ENCODE data around the gene PLCXD3.
"Not testable (repeated sequence)": the region's sequence is repeated elsewhere in the genome, so short reads cannot be mapped to it uniquely, and the experiment has no call there.

The PLCXD3 gene

DNA sequence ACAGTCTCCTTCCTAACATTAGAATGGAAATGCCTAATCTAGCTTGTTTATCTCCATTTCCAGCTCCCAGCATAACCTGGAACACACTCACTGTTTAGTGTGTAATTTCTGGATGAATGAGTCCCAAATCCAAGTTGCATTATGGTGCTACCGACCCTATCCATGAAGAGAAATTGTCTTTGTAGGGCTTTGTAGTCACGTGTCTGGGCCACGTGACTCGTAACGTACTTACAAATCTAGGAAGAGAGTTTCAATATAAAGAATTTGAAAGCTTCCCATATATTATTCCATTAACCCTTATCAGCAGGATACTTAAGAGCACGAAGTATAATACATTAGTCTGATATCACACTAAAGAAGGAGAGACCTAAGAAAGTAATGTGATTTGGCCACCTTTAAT, 28.2 kb downstream of the PLCXD3 start:
- no peak for ATAC-seq
- TF ChIP-seq ZNF8 (CRISPR knock-in tag; IDR thresholded peaks at IDR 0.05), result no peak

DNA sequence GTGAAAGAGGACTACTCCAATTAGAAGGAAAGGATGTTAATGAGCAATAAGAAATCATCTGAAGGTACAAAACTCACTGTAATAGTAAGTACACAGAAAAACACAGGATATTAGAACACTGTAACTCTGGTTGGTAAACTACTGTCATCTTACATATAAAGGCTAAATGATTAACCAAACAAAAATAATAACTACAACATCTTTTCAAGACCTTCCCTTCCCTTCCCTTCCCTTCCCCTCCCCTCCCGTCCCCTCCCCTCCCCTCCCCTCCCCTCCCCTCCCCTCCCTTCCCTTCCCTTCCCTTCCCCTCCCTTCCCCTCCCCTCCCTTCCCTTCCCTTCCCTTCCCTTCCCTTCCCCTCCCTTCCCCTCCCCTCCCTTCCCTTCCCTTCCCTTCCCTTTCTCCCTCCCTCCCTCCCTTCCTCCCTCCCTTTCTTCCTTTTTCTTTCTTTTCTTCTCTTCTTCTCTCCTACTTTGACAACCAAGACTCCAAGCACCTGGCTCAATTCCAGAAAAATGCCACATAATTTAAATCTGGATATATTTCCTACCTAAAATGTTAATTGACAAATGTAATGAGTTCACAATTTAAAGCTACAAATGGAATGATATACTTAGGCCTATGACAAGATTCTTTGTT, 38.7 kb downstream of the PLCXD3 start:
- not testable (repeated sequence) for ATAC-seq

DNA sequence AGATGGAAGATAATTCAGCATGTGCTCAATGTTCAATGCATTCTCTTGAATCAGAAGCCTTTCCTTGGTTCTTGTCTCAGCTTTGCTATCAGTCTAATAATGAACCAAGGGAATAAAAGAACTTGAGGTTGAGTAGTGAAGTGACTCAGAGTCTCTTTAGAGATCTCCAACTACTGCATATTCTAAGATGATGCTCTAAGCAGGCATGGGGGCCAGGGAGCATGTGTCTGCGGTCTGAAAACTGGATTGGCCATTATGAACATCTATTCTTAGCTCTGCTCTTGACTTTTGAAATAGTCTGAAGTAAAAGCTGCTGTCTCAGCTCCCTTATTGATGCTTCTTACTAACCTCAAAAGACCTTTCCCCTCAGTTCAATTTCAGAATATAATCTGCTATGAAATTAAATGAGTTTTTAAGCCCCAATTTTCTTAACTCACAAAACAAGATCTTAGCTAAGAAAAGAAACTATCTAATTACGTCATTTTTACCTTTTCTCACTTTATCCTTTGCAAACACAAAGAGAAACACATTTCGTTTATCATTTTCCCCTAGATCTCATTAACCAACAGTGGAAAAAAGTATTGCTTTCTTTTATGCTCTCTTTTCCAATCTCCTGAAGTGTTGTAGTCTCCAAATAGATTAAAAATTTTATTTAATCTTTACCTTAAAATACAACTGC, 44.8 kb downstream of the PLCXD3 start:
- no peak for ATAC-seq
- TF ChIP-seq BACH2 (CRISPR knock-in tag; IDR thresholded peaks at IDR 0.05; ENCODE audit: borderline replicate concordance), result no peak
- TF ChIP-seq CSDC2 (CRISPR knock-in tag; IDR thresholded peaks at IDR 0.05), result no peak
- no peak for TF ChIP-seq SNAI2 (CRISPR knock-in tag; IDR thresholded peaks at IDR 0.05)
- TF ChIP-seq, protein P1, sequence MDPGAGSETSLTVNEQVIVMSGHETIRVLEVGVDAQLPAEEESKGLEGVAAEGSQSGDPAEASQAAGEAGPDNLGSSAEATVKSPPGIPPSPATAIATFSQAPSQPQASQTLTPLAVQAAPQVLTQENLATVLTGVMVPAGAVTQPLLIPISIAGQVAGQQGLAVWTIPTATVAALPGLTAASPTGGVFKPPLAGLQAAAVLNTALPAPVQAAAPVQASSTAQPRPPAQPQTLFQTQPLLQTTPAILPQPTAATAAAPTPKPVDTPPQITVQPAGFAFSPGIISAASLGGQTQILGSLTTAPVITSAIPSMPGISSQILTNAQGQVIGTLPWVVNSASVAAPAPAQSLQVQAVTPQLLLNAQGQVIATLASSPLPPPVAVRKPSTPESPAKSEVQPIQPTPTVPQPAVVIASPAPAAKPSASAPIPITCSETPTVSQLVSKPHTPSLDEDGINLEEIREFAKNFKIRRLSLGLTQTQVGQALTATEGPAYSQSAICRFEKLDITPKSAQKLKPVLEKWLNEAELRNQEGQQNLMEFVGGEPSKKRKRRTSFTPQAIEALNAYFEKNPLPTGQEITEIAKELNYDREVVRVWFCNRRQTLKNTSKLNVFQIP (CRISPR knock-in tag; IDR thresholded peaks at IDR 0.05; ENCODE audit: borderline replicate concordance, low read depth), result no peak
- TF ChIP-seq GLIS3 (CRISPR knock-in tag; IDR thresholded peaks at IDR 0.05), result no peak
- TF ChIP-seq ZC3H10 (CRISPR knock-in tag; IDR thresholded peaks at IDR 0.05), result no peak
- TF ChIP-seq CSRNP3 (CRISPR knock-in tag; IDR thresholded peaks at IDR 0.05), result no peak
- TF ChIP-seq TOX (CRISPR knock-in tag; IDR thresholded peaks at IDR 0.05; ENCODE audit: borderline replicate concordance), result no peak
- no peak for TF ChIP-seq ZNF70 (CRISPR knock-in tag; IDR thresholded peaks at IDR 0.05)

DNA sequence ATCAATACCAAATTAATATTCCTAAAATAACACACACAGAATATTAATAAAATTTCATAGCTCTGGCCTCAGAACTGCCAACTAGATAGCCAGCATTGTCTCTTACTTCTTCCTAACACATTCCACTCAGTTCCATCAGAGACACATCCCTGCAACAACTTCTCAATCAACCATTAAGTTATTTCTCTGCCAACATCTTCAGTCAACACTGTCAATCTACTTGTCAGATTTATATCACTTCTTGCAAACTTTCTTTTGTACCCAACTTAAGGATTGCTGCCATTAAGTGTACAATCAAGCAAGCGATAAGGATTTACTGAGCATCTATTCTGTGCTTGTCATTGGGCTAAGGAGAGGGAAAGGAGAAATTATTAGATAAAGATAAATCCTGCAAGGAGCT, 50.8 kb downstream of the PLCXD3 start:
- ATAC-seq, result no peak
- TF ChIP-seq SNAI2 (CRISPR knock-in tag; IDR thresholded peaks at IDR 0.05) (no peak), OSR1 (CRISPR knock-in tag; IDR thresholded peaks at IDR 0.05) (no peak), TCF4 (CRISPR knock-in tag; IDR thresholded peaks at IDR 0.05; ENCODE audit: borderline replicate concordance) (no peak), ZFP30 (CRISPR knock-in tag; IDR thresholded peaks at IDR 0.05) (no peak), ZC3H10 (CRISPR knock-in tag; IDR thresholded peaks at IDR 0.05) (no peak)
- TF ChIP-seq, protein P2, sequence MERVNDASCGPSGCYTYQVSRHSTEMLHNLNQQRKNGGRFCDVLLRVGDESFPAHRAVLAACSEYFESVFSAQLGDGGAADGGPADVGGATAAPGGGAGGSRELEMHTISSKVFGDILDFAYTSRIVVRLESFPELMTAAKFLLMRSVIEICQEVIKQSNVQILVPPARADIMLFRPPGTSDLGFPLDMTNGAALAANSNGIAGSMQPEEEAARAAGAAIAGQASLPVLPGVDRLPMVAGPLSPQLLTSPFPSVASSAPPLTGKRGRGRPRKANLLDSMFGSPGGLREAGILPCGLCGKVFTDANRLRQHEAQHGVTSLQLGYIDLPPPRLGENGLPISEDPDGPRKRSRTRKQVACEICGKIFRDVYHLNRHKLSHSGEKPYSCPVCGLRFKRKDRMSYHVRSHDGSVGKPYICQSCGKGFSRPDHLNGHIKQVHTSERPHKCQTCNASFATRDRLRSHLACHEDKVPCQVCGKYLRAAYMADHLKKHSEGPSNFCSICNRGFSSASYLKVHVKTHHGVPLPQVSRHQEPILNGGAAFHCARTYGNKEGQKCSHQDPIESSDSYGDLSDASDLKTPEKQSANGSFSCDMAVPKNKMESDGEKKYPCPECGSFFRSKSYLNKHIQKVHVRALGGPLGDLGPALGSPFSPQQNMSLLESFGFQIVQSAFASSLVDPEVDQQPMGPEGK (CRISPR knock-in tag; IDR thresholded peaks at IDR 0.05; ENCODE audit: borderline replicate concordance), result no peak
- TF ChIP-seq, protein P1 (CRISPR knock-in tag; IDR thresholded peaks at IDR 0.05; ENCODE audit: borderline replicate concordance, low read depth), result no peak

DNA sequence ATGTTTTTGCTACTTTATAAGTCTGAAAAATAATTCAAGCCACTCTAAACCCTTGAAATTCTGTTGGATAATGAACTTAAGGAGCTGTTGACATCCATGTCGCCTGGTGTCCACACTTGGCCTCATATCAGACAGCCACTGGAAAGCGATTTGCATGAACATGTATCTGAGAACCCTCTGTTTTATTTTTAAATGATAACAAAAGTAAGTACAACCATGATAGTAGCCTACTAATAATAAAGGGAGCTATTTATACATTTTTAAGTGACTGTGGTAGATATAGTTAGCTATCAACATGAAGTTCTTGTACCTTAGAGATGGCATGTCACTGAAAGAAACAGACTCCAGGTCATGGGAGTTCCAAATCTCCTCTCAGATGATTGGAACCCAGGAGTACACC, 53.3 kb downstream of the PLCXD3 start:
- no peak for TF ChIP-seq OSR1 (CRISPR knock-in tag; IDR thresholded peaks at IDR 0.05)
- TF ChIP-seq, protein P1 (CRISPR knock-in tag; IDR thresholded peaks at IDR 0.05; ENCODE audit: borderline replicate concordance, low read depth), result no peak
- TF ChIP-seq ZNF8 (CRISPR knock-in tag; IDR thresholded peaks at IDR 0.05), result no peak
- TF ChIP-seq ZNF70 (CRISPR knock-in tag; IDR thresholded peaks at IDR 0.05), result no peak

DNA sequence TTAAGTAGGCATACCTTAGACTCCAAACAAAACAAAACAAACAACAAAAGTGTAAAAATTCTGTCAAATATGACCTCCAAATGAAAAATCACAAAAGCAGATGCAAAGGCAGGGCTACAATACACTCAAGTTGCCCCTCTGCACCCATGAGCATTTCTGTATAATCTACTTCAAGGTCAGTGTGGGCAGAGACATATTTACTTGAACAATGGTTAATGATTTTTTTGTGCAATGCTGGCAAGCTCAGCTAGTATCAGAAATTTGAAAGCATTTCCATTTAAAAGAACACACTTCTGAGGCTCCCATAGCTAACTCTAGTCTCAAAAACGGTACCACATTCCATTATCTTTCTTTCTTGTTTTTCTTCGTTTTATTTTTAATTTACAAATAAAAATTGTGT, 57.9 kb downstream of the PLCXD3 start:
- ATAC-seq, result no peak
- TF ChIP-seq ZFP30 (CRISPR knock-in tag; IDR thresholded peaks at IDR 0.05), result no peak
- TF ChIP-seq OSR1 (CRISPR knock-in tag; IDR thresholded peaks at IDR 0.05), result no peak
- TF ChIP-seq ZNF565 (CRISPR knock-in tag; conservative IDR thresholded peaks at IDR 0.05; ENCODE audit: low read depth), result no peak
- no peak for TF ChIP-seq ARNTL (CRISPR knock-in tag; IDR thresholded peaks at IDR 0.05; ENCODE audit: borderline replicate concordance, low read depth)
- TF ChIP-seq, protein P1 (CRISPR knock-in tag; IDR thresholded peaks at IDR 0.05; ENCODE audit: borderline replicate concordance, low read depth), result no peak
- no peak for TF ChIP-seq SNAI2 (CRISPR knock-in tag; IDR thresholded peaks at IDR 0.05)
- no peak for TF ChIP-seq ISL1 (CRISPR knock-in tag; IDR thresholded peaks at IDR 0.05)
- no peak for TF ChIP-seq TOX (CRISPR knock-in tag; IDR thresholded peaks at IDR 0.05; ENCODE audit: borderline replicate concordance)
- TF ChIP-seq CSRNP3 (CRISPR knock-in tag; IDR thresholded peaks at IDR 0.05), result no peak
- TF ChIP-seq ZC3H10 (CRISPR knock-in tag; IDR thresholded peaks at IDR 0.05), result no peak

More for the DNA sequence above, 53.3 kb downstream of the PLCXD3 start:
- no peak for ATAC-seq
